Activated T-helper 1 cell treated with anti-CD3 and anti-CD28 coated beads, Interleukin-12 subunit alpha, Interleukin-12 subunit beta, Interleukin-2, Interleukin-4 antibody, amounts not matched to agents 30 ng/mL and 10 ng/mL and 1 ng/mL, durations not matched to agents 14 hours and 24 hours and 36 hours (primary cell): ENCODE measurements around the gene SAMMSON. TPM values are rescaled to one million over a fixed set of nuclear protein-coding genes. Genes with fewer than 3 reads are reported as not detected.

Experiments used
- DNase-seq: peaks from one replicate; pipeline ENCODE4 v3.0.0; 2021; ENCODE audit warnings: low spot score
- H3K27ac Mint-ChIP-seq: one replicate; pipeline ENCODE4 v1.8.0; 2021; ENCODE audit warnings: mild to moderate bottlenecking, mixed read lengths
- H3K27me3 Mint-ChIP-seq: one replicate; pipeline ENCODE4 v1.8.0; 2022; ENCODE audit warnings: mild to moderate bottlenecking, moderate library complexity, mixed read lengths; ENCODE audit not compliant: insufficient read depth
- H3K36me3 Mint-ChIP-seq: one replicate; pipeline ENCODE4 v1.8.0; 2021; ENCODE audit warnings: low read depth, mixed read lengths
- H3K4me1 Mint-ChIP-seq: one replicate; pipeline ENCODE4 v1.8.0; 2021; ENCODE audit warnings: low read depth, mixed read lengths
- H3K4me3 Mint-ChIP-seq: one replicate; pipeline ENCODE4 v1.8.0; 2021; ENCODE audit warnings: mild to moderate bottlenecking, moderate library complexity, mixed read lengths
- H3K9me3 Mint-ChIP-seq: one replicate; pipeline ENCODE4 v1.8.0; 2021; ENCODE audit warnings: mixed read lengths
- intact Hi-C: fragments of 100-400 bp; cut with micrococcal nuclease; formaldehyde crosslinking; loops from one replicate; pipeline ENCODE4 v1.15.1; 2024
- total RNA-seq: library from RNA; stranded (reverse); gene quantifications from 2 replicates; pipeline ENCODE4 v1.2.3, GENCODE V29; 2022

The SAMMSON gene
- total RNA-seq, 1 donor from 2014 or later: not detected

DNA sequence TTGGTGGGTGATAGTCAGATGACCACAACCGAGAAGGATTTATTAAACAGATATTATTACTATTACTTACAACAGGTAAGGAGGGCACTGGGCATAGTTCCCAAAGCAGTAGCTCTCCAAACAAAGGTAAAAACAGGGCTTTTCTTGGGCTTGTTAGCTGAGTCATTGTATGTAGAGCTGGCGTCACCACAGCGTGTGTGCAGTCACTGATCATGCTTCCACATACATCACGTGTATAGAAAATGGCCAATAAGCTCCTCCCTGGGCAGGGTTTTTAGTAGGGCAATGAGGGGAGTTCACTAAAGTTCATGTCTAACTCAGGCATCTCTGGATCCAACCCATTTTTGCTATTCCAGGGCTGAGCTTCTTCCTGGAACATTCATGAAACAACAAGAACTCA is 5.8 kb upstream of the SAMMSON start:
- Mint-ChIP-seq H3K27me3 (no peaks in the 10 kb centered on the region), H3K4me3 (no peak overlapping the region), H3K36me3 (no peaks in the 10 kb centered on the region), H3K9me3 (no peaks in the 10 kb centered on the region), H3K4me1 (no peaks in the 10 kb centered on the region), H3K27ac (no peak overlapping the region)
- intact Hi-C loops: no loop called here
- no peak for DNase-seq

DNA sequence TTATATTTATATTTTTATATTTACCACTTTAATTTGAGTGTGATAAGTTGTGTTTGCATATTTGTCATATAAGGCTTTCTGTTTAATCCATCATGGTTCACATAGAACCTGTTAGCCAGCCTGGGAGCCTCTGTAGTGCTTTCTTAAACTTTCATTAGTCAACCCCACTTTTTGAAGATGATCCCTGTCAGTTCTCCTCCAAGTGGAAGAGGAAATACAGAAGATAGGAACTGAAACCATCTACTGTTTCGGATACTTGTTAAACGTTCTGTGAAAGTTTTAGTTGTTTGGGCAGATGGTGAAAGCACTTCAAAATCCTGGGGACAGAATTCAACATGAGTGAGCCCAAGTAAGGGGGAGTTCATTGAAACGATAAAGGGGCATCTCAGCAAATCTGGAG is 4.6 kb upstream of the SAMMSON start:
- Mint-ChIP-seq H3K27me3 (no peaks in the 10 kb centered on the region), H3K9me3 (no peaks in the 10 kb centered on the region), H3K36me3 (no peaks in the 10 kb centered on the region), H3K4me1 (no peaks in the 10 kb centered on the region), H3K4me3 (no peak overlapping the region), H3K27ac (no peak overlapping the region)
- DNase-seq: no peak
- intact Hi-C loops: no loop called here

DNA sequence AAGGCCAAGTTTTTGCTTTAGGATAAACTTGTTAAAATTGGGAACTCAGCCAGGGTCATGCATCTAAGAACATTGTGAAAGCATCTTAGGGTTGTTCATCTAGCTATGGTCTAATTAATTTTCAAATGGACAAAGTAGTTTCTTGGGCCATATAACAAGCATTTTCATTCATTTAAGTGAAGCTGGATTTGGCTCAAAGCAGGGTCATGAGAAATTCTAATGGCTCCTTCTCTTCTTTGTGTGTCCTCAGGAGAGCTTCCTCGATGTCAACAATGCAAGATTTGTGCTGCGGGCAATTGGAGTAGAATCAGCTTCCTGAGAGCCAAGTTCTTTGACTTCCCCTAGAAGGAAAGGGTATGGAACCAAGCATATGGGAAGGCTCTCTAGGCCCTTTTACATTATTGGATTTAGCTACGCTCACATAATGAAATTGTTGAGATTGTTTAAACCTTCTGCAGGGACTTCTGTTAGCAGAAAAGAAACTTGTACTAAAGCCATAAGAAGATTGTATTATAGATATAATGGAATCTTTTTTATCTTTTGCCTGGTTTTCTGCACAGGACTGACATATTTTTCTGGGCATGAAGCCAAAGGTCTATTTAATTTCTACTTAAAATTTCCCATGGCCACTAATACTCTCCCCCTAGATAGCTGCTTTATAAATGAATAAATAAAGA is 1.8 kb upstream of the SAMMSON start:
- intact Hi-C loops: no loop called here
- Mint-ChIP-seq H3K36me3 (no peaks in the 10 kb centered on the region), H3K9me3 (no peaks in the 10 kb centered on the region), H3K4me1 (no peaks in the 10 kb centered on the region), H3K27me3 (no peaks in the 10 kb centered on the region), H3K4me3 (no peak overlapping the region), H3K27ac (no peak overlapping the region)
- DNase-seq: no peak

DNA sequence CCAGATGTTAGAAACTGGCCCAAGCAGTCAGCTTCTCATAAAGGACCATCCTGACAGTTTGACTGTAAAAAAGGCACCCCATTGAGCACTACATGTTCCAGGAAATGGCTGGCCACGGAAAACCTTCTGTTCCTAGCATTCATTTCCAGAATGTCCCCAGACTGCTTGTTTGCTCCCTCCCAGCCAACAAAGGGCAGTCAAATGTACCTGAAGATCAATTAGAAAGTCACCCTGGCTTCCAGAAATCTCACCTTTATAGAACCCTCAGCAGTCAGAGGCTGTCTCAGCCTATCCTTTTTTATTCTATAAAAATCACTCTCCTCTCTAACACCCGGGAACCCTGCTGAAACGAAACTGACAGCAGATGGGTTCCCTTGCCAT is 784 bp upstream of the SAMMSON start:
- no peak overlapping the region for H3K4me3 Mint-ChIP-seq
- no peaks in the 10 kb centered on the region for H3K27me3 Mint-ChIP-seq
- no peaks in the 10 kb centered on the region for H3K9me3 Mint-ChIP-seq
- H3K27ac Mint-ChIP-seq: no peak overlapping the region
- intact Hi-C loops: no loop called here
- no peaks in the 10 kb centered on the region for H3K4me1 Mint-ChIP-seq
- DNase-seq: no peak
- H3K36me3 Mint-ChIP-seq: no peaks in the 10 kb centered on the region

DNA sequence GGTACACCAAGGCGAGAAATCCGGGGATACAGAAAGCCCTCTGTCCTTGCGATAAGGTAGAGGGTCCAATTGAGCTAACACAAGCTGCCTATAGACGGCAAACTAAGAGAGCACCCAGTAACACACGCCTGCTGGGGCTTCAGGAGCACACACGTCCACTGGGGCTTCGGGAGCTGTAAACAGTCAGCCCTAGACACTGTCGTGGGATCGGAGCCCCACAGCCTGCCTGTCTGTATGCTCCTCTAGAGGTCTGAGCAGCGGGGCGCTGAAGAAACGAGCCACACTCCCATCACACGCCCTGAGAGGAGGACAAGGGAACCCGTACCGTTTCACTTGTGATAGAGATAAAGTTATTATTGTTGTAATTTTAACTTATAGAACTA is 486 bp downstream of the SAMMSON start:
- Mint-ChIP-seq H3K27me3 (no peaks in the 10 kb centered on the region), H3K36me3 (no peaks in the 10 kb centered on the region), H3K27ac (no peak overlapping the region), H3K9me3 (no peaks in the 10 kb centered on the region), H3K4me3 (no peak overlapping the region), H3K4me1 (no peaks in the 10 kb centered on the region)
- no peak for DNase-seq
- intact Hi-C loops: no loop called here

DNA sequence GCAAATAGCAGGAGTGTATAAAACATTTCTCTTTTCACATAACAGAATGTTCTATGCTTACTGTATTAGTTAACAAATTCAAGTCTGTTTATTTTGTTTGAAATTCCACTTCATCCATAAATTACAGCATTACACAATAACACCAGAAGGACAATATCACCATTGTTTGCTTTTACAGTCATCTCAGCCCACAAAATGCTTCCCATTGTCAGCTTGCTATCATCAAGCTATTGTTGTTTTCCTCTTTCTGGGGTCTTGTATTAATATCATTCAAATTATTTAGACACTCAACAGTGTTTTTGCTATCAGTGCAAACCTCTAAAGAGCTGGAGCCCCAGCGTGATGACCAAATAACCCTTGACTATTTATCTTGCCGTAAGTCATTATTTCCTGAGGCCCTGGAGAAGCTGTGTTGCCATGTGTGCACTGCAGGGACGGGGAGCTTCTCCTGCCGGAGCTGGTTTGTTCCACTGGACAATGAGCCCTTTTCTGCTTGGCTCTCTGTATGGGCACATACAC is 1.1 kb downstream of the SAMMSON start:
- intact Hi-C loops: no loop called here
- DNase-seq: no peak
- Mint-ChIP-seq H3K4me3 (no peak overlapping the region), H3K36me3 (no peaks in the 10 kb centered on the region), H3K4me1 (no peaks in the 10 kb centered on the region), H3K27ac (no peak overlapping the region), H3K27me3 (no peaks in the 10 kb centered on the region), H3K9me3 (no peaks in the 10 kb centered on the region)

DNA sequence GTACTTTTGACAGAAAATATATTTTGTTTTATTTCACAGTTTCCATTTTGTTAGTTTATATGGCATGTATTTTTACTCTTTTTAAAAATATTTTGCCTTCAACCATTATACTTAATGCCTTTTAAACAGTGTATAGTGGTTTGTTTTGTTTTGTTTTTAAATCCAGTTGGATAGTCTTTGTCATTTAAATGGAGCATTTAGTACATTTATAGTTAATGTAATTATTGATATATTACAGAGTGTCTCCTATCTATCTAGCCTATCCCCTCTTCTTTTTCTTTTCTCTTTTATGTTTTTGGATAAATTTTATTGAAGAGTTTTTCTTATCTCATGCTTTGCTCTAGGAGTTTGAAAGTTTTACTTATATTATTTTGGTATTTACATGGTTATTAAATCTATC is 3.6 kb downstream of the SAMMSON start:
- intact Hi-C loops: no loop called here
- Mint-ChIP-seq H3K4me1 (no peaks in the 10 kb centered on the region), H3K36me3 (no peaks in the 10 kb centered on the region), H3K4me3 (no peak overlapping the region), H3K27me3 (no peaks in the 10 kb centered on the region), H3K27ac (no peak overlapping the region), H3K9me3 (no peaks in the 10 kb centered on the region)
- DNase-seq: no peak

DNA sequence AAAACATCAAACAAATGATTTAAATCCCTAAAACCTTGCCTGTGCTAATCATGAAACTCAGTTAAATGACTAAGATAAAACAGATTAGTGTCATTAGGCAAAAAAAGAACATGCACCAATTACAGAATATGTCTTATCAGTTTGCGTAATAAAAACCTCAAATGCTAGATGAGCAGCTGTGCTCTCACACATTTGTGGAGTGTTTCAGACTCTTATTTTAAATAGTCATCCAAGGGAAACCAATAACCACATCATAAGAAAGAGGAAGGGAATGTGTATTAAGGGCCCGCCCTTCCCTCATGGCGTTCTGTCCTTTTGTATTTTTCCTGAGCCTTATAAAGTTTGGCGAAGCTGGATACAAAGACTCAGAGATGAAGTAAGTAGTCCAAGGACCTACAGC is 6.6 kb downstream of the SAMMSON start:
- Mint-ChIP-seq H3K4me3 (no peak overlapping the region), H3K9me3 (no peaks in the 10 kb centered on the region), H3K36me3 (no peaks in the 10 kb centered on the region), H3K27me3 (no peaks in the 10 kb centered on the region), H3K27ac (no peak overlapping the region), H3K4me1 (no peaks in the 10 kb centered on the region)
- intact Hi-C loops: no loop called here
- no peak for DNase-seq

DNA sequence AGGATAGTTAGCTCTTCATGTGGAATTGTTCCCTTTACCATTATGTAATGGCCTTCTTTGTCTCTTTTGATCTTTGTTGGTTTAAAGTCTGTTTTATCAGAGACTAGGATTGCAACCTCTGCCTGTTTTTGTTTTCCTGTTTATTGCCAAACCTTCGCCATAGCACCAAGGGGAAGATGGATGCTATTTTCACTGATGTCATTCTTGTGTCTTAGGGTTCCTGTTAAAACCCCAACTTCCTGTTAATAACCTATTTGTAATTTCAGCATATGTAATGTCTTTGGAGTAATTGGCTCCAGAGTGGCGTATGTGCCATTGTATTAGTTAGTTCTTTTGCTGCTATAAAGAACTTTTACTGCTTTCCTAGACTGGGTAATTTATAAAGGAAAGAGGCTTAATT is 10.8 kb downstream of the SAMMSON start:
- H3K36me3 Mint-ChIP-seq: no peaks in the 10 kb centered on the region
- no peak for DNase-seq
- H3K27me3 Mint-ChIP-seq: no peaks in the 10 kb centered on the region
- H3K9me3 Mint-ChIP-seq: no peaks in the 10 kb centered on the region
- intact Hi-C loops: no loop called here
- no peaks in the 10 kb centered on the region for H3K4me1 Mint-ChIP-seq
- H3K4me3 Mint-ChIP-seq: no peak overlapping the region
- H3K27ac Mint-ChIP-seq: no peak overlapping the region

DNA sequence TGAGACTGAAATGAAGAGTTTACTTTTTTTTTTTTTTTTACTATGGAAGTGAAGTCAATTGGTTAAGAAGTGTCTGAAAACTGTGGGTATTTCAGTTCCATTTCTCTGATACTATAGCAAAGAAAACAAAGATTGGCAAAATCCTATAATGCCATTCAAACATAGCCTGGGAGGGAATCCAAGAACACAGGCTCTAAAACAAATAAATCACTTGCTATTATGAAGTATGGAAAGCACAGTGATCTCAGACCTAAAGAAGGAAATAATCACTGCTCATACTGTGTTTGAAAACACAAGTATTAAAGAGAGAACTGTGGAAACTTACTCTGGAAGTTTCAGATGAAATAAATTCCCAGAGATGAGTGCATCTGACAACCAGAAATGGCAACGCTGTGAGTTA is 12.0 kb downstream of the SAMMSON start:
- Mint-ChIP-seq H3K9me3 (no peaks in the 10 kb centered on the region), H3K27me3 (no peaks in the 10 kb centered on the region), H3K4me1 (no peaks in the 10 kb centered on the region), H3K36me3 (no peaks in the 10 kb centered on the region), H3K4me3 (no peak overlapping the region), H3K27ac (no peak overlapping the region)
- intact Hi-C loops: no loop called here
- no peak for DNase-seq

DNA sequence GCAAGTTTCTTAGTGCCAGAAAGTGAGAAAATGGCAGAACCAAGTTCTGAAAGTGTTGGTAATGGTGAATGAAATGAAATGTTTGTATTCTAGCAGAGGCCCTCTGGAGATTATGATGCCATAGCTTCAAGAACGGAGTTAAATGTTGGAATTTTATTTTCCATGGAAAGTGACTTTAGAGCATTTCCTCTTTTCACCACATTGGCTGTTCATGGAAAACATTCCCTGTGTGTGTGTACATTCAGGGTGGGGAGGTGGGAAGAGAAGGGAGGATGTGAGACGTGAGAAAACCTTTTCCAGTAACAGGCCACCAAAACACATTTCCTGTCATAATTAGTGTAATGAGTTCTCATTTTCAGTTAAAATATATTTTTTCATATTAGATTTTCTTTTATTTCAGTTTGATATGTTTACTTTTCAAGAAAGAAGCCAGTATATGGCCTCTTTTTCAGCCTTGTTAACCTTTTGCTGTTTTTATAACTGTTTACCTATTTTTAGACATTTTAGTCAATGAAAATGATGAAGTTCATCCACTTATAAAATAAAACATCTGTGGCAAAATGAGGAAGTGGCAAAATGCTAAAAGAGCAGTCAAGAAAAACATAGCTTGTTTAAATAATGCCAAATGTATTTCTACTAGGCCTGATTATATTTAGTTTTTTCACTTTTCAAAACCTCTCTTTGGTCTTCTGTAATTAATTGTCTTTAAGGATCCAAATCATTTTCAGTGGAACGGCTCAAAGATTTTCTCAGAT is 21.6 kb downstream of the SAMMSON start:
- no peaks in the 10 kb centered on the region for H3K27me3 Mint-ChIP-seq
- DNase-seq: no peak
- H3K4me3 Mint-ChIP-seq: no peak overlapping the region
- H3K36me3 Mint-ChIP-seq: no peaks in the 10 kb centered on the region
- no peak overlapping the region for H3K27ac Mint-ChIP-seq
- no peaks in the 10 kb centered on the region for H3K4me1 Mint-ChIP-seq
- H3K9me3 Mint-ChIP-seq: no peaks in the 10 kb centered on the region
- intact Hi-C loops: no loop called here

DNA sequence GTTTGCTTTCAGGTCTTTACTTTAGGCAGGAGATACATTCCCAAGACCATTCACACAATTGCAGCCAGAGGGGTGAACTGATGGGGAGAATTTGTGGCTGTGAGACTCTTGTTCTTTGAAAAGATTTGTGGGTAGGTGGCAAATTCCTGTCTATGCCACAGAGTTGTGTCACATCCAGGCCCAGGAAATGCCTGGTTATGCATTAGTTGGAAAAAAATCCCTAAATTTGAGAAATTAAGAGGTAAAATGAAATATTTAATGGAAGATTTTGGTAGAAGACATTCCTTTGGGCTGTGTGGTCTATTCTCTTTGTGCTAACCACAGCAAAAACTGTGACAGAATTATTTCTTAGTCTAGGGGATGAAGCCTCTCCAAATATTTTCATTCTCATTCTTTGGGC is 28.8 kb downstream of the SAMMSON start:
- H3K4me1 Mint-ChIP-seq: no peaks in the 10 kb centered on the region
- no peak overlapping the region for H3K27ac Mint-ChIP-seq
- no peak overlapping the region for H3K4me3 Mint-ChIP-seq
- no peak for DNase-seq
- no peaks in the 10 kb centered on the region for H3K36me3 Mint-ChIP-seq
- intact Hi-C loops: no loop called here
- no peaks in the 10 kb centered on the region for H3K27me3 Mint-ChIP-seq
- H3K9me3 Mint-ChIP-seq: no peaks in the 10 kb centered on the region

DNA sequence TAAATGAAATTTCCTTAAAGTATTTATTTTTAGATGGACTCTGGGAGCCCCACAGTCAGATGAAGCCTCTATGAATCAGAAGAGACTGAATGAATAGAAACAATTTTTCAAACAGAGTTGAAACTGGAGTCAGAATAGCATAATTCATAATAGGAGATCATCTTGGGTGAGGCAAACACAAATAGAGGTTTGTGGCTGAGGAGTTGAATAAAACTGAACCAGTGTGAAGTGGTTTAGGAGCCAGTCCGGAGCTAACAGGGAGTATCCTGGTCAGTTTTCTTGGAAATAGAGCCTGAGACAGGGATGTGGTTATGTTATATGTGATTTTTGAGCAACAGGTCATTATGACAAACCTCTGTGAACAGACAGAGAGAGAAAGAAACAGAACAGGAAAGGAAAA is 39.2 kb downstream of the SAMMSON start:
- H3K36me3 Mint-ChIP-seq: no peaks in the 10 kb centered on the region
- H3K4me1 Mint-ChIP-seq: no peaks in the 10 kb centered on the region
- H3K27me3 Mint-ChIP-seq: no peaks in the 10 kb centered on the region
- no peak overlapping the region for H3K27ac Mint-ChIP-seq
- no peak for DNase-seq
- intact Hi-C loops: no loop called here
- no peak overlapping the region for H3K4me3 Mint-ChIP-seq
- no peaks in the 10 kb centered on the region for H3K9me3 Mint-ChIP-seq
